Astrocyte (in vitro differentiated cells and primary cell): Measurements from ENCODE around the gene FASTKD2.

Experiments used
- CTCF ChIP-seq: IDR thresholded peaks from 2 replicates; pipeline ENCODE4 v1.5.1; 2011; ENCODE audit warnings: low read depth, mild to moderate bottlenecking, inconsistent platforms, low read length, moderate library complexity; ENCODE audit not compliant: insufficient read depth
- EZH2 ChIP-seq: IDR thresholded peaks from 2 replicates; pipeline ENCODE4 v1.6.1; 2012; ENCODE audit warnings: mild to moderate bottlenecking, low read length, inconsistent platforms; ENCODE audit not compliant: insufficient read depth

GRCh38 chr2:206800506-206801417 lies 35.4 kb downstream of the FASTKD2 start:
- TF ChIP-seq CTCF (peak; percentile 79), EZH2 (no peak)
